GM12878 (cell line): ENCODE measurements around the gene SMIM38. TPM values are rescaled to one million over a fixed set of nuclear protein-coding genes. Genes with fewer than 3 reads are reported as not detected.

Experiments used
- ATAC-seq: fragments of 200-7000 bp; cut with Tn5 transposase; 3 replicates; pipeline ENCODE4 v1.9.1; 2020; ENCODE audit warnings: mild to moderate bottlenecking, moderate library complexity
- BruUV-seq: library from RNA; stranded (reverse); fragments of 400-500 nt; replicated peaks from 2 replicates; lab custom pipeline; 2021; lab: Mats Ljungman, UMichigan
- CTCF ChIA-PET: fragments of 300-600 bp; sonication (Branson Sonifier 250); formaldehyde crosslinking; extraction: SDS; loops from one replicate; lab custom pipeline; 2021; ENCODE audit warnings: inconsistent platforms; lab: Yijun Ruan, JAX
- POLR2A ChIA-PET: fragments of 350-600 bp; formaldehyde crosslinking; extraction: SDS; loops from one replicate; lab custom pipeline; 2021; ENCODE audit warnings: inconsistent platforms; lab: Charles Lee
- RAD21 ChIA-PET: fragments of 300-600 bp; sonication (Branson Sonifier 250); formaldehyde crosslinking; loops from one replicate; lab custom pipeline; 2023; ENCODE audit warnings: antibody characterized with exemption; ENCODE audit not compliant: unreplicated experiment; lab: Charles Lee
- SMC1A ChIA-PET: fragments of 300-600 bp; sonication (Branson Sonifier 250); formaldehyde crosslinking; loops from one replicate; lab custom pipeline; 2023; ENCODE audit not compliant: unreplicated experiment, uncharacterized antibody; lab: Charles Lee
- DNase-seq: peaks from one replicate; pipeline ENCODE4 v3.0.0-alpha.2; 2011; ENCODE audit warnings: low read depth, low spot score
- FAIRE-seq: peaks from 3 replicates; lab custom pipeline; 2011; peaks lifted over from hg19 to GRCh38; lab: Jason Lieb, UNC
- H2AFZ ChIP-seq: 2 replicates; pipeline ENCODE4 v1.6.0; 2011; ENCODE audit warnings: low read depth, low read length, control low read depth; ENCODE audit not compliant: control insufficient read depth
- H3K27ac ChIP-seq: 2 replicates; pipeline ENCODE4 v1.5.1; 2011; ENCODE audit warnings: control low read depth; ENCODE audit not compliant: control insufficient read depth, insufficient read depth
- H3K27me3 ChIP-seq, 2 experiments: replicated peaks in 1 of 2; 2 replicates each; pipeline versions ENCODE4 v1.6.0 to v1.6.1; 2011; ENCODE audit warnings: low read length in 1 of 2; ENCODE audit not compliant: control insufficient read depth in 2 of 2, insufficient read depth in 2 of 2
- H3K36me3 ChIP-seq, 2 experiments: 2 replicates each; pipeline ENCODE4 v1.5.1; 2011; ENCODE audit warnings: low read length in 1 of 2; ENCODE audit not compliant: control insufficient read depth in 2 of 2, insufficient read depth in 2 of 2
- H3K4me1 ChIP-seq: 2 replicates; pipeline ENCODE4 v1.6.1; 2011; ENCODE audit warnings: mild to moderate bottlenecking, low read length, moderate library complexity, mixed read lengths; ENCODE audit not compliant: control insufficient read depth, insufficient read depth
- H3K4me2 ChIP-seq: 2 replicates; pipeline ENCODE4 v1.6.0; 2011; ENCODE audit warnings: control low read depth; ENCODE audit not compliant: control insufficient read depth, insufficient read depth
- H3K4me3 ChIP-seq: fragments of 200-600 bp; sonication (generic); 2 replicates; pipeline ENCODE4 v1.5.1; 2016
- H3K79me2 ChIP-seq: 2 replicates; pipeline ENCODE4 v1.6.0; 2011; ENCODE audit warnings: low read length; ENCODE audit not compliant: control insufficient read depth, insufficient read depth
- H3K9ac ChIP-seq: 2 replicates; pipeline ENCODE4 v1.8.0; 2011; ENCODE audit warnings: low read length, control low read depth, mixed read lengths; ENCODE audit not compliant: control insufficient read depth, insufficient read depth
- H3K9me3 ChIP-seq: replicated peaks from 3 replicates; pipeline ENCODE4 v1.5.1; 2011; ENCODE audit warnings: mild to moderate bottlenecking, low read length; ENCODE audit not compliant: control insufficient read depth, insufficient read depth
- H4K20me1 ChIP-seq: 2 replicates; pipeline ENCODE4 v1.6.0; 2011; ENCODE audit not compliant: control insufficient read depth, insufficient read depth
- ASH2L ChIP-seq: fragments of 300-600, 200-600 bp; sonication (generic); IDR thresholded peaks from 2 replicates; pipeline ENCODE4 v1.6.1; 2017; ENCODE audit warnings: low read depth, mild to moderate bottlenecking, borderline replicate concordance
- DPF2 ChIP-seq: fragments of 450-650 bp; IDR thresholded peaks from 2 replicates; pipeline ENCODE4 v1.6.1; 2017; ENCODE audit warnings: mild to moderate bottlenecking
- IKZF1 ChIP-seq: fragments of 450-650 bp; conservative IDR thresholded peaks from 2 replicates; pipeline ENCODE4 v1.6.1; 2017; ENCODE audit warnings: antibody characterized with exemption, mild to moderate bottlenecking
- JUND ChIP-seq: IDR thresholded peaks from 2 replicates; pipeline ENCODE4 v1.6.1; 2012; ENCODE audit warnings: low read depth, mild to moderate bottlenecking, low read length, improper control_type of control experiment, moderate library complexity
- KDM1A ChIP-seq: fragments of 200-600 bp; sonication (generic); IDR thresholded peaks from 2 replicates; pipeline ENCODE4 v1.6.1; 2016; ENCODE audit warnings: borderline replicate concordance
- MYB ChIP-seq: fragments of 150-350 bp; IDR thresholded peaks from 2 replicates; pipeline ENCODE4 v1.6.1; 2014; ENCODE audit warnings: mild to moderate bottlenecking, low read depth, low read length, borderline replicate concordance
- POLR2AphosphoS5 ChIP-seq: IDR thresholded peaks from 2 replicates; pipeline ENCODE4 v1.6.1; 2011; ENCODE audit warnings: mild to moderate bottlenecking, low read length, inconsistent platforms
- POU2F2 ChIP-seq: IDR thresholded peaks from 3 replicates; pipeline ENCODE4 v1.6.1; 2011; ENCODE audit warnings: low read depth, mild to moderate bottlenecking, low read length, borderline replicate concordance
- RAD51 ChIP-seq: fragments of 450-650 bp; IDR thresholded peaks from 2 replicates; pipeline ENCODE4 v1.6.1; 2016; ENCODE audit warnings: moderate library complexity, mild to moderate bottlenecking, inconsistent platforms
- SREBF1 ChIP-seq: IDR thresholded peaks from 2 replicates; pipeline ENCODE4 v1.6.1; 2012; ENCODE audit warnings: mild to moderate bottlenecking, low read length
- SREBF2 ChIP-seq: IDR thresholded peaks from 2 replicates; pipeline ENCODE4 v1.6.1; 2012; ENCODE audit warnings: mild to moderate bottlenecking, low read length
- TAF1 ChIP-seq: IDR thresholded peaks from 2 replicates; pipeline ENCODE4 v1.6.1; 2011; ENCODE audit warnings: mild to moderate bottlenecking, low read depth, low read length, borderline replicate concordance
- WRNIP1 ChIP-seq: IDR thresholded peaks from 2 replicates; pipeline ENCODE4 v1.6.1; 2011; ENCODE audit warnings: low read depth, low read length, improper control_type of control experiment, borderline replicate concordance
- ZNF384 ChIP-seq: IDR thresholded peaks from 2 replicates; pipeline ENCODE4 v1.6.1; 2012; ENCODE audit warnings: low read depth, mild to moderate bottlenecking, low read length, improper control_type of control experiment, borderline replicate concordance
- ZNF622 ChIP-seq: fragments of 450-650 bp; IDR thresholded peaks from 2 replicates; pipeline ENCODE4 v1.6.1; 2017; ENCODE audit warnings: mild to moderate bottlenecking, inconsistent platforms
- WGBS: methylation state at CpG from one replicate; pipeline ENCODE4 v1.1.6; 2016; ENCODE audit warnings: low lambda C conversion rate; ENCODE audit not compliant: insufficient replicate concordance, insufficient coverage; ENCODE audit errors: missing lambda C conversion rate; 5-methylcytosine and 5-hydroxymethylcytosine counted together
- in situ Hi-C: fragments of 300-500 bp; cut with MboI; formaldehyde crosslinking; loops from 9 replicates; pipeline ENCODE4 v1.14.3; 2018; ENCODE audit warnings: mixed read lengths
- intact Hi-C: fragments of 100-400 bp; cut with micrococcal nuclease; formaldehyde crosslinking; loops from one replicate; pipeline ENCODE4 v1.14.2; 2022; ENCODE audit not compliant: unreplicated experiment
- polyA plus RNA-seq, 11 experiments: library from polyadenylated mRNA; depleted of rRNA in 4 of 11; unstranded in 6 of 11; stranded (reverse) in 5 of 11; fragments of >200 nt; fragmentation: Nextera tagmentation in 4 of 11; fragmentation: Illumina TruSeq in 1 of 11; extraction: Ambion mirVana in 4 of 11; extraction: Trizol in 1 of 11; gene quantifications; 1 replicate in 1 of 11; 2 replicates in 10 of 11; pipeline versions ENCODE4 v1.2.1 to v1.2.3, GENCODE V29; 2011 to 2016; ENCODE audit warnings: inconsistent platforms in 2 of 11, missing spikeins in 2 of 11, low read depth in 1 of 11
- total RNA-seq, 4 experiments: library from RNA; depleted of rRNA in 3 of 4; stranded (reverse); fragments of >200 nt in 3 of 4; fragmentation: Illumina TruSeq in 1 of 4; extraction: Trizol in 1 of 4; gene quantifications; 2 replicates each; pipeline versions ENCODE4 v1.2.1 to v1.2.3, GENCODE V29; 2013 to 2021
- TF ChIP-seq, protein P1 (sequence below): IDR thresholded peaks from 2 replicates; pipeline ENCODE4 v1.6.1; 2011; ENCODE audit warnings: low read depth, mild to moderate bottlenecking, low read length, moderate library complexity, borderline replicate concordance; ENCODE audit errors: extremely low read depth
- TF ChIP-seq, protein P2 (sequence below), 3 experiments: IDR thresholded peaks in 2 of 3; conservative IDR thresholded peaks in 1 of 3; 2 replicates each; pipeline ENCODE4 v1.5.1; 2011; ENCODE audit warnings: low read depth in 3 of 3, low read length in 3 of 3, mild to moderate bottlenecking in 3 of 3, control low read depth in 2 of 3, moderate library complexity in 2 of 3, inconsistent platforms in 1 of 3, mixed read lengths in 1 of 3; ENCODE audit not compliant: control insufficient read depth in 2 of 3, insufficient read depth in 1 of 3; ENCODE audit errors: extremely low read depth in 1 of 3

The SMIM38 gene
- total and polyA plus RNA-seq, 10 of the 15 experiments (the other 5 are each of a cell fraction or from before 2014, with no cell fraction given) = 0.15 to 5.0 (median 2.1) TPM; not detected in 1

DNA sequence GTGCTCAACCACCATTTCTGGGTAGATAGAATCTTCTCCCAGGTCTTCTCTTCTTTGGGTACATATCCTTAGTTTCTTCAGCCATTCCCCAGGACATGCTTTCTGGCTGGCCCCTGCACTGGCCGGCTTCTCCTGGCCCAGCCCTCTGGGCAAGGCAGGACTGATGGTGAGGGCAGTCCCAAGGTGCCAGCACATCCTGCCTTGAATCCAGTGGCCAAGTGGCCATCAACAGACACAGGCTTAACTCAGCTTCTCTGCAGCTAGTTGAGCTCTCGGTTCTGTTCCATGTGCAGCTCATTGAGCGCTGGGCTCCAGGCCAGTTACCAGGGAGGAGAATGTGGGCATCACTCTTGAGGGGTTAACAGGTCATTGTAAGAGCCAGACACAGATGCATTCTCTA lies 17.6 kb downstream of the SMIM38 start:
- no peaks in the 10 kb centered on the region for H3K79me2 ChIP-seq
- SMC1A ChIA-PET = interaction anchor here (1.9 kb wide), 1 partner anchor 11 kb away, joined by 4 read pairs; no protein-coding TSS in a partner anchor
- DNase-seq (no peak), FAIRE-seq (no peak), ATAC-seq (no peak)
- H3K4me1 ChIP-seq = no peaks in the 10 kb centered on the region
- in situ Hi-C loops = no loop called here
- intact Hi-C loops = no loop called here
- H3K4me2 ChIP-seq = no peak overlapping the region
- no peak overlapping the region for H3K27ac ChIP-seq
- TF ChIP-seq SREBF1 (no peak), POU2F2 (no peak), ASH2L (no peak), JUND (no peak), KDM1A (no peak), POLR2AphosphoS5 (no peak), ZNF384 (no peak), ZNF622 (no peak), TAF1 (no peak), DPF2 (no peak), WRNIP1 (no peak), IKZF1 (no peak), SREBF2 (no peak), MYB (no peak), RAD51 (no peak)
- TF ChIP-seq, protein P1, sequence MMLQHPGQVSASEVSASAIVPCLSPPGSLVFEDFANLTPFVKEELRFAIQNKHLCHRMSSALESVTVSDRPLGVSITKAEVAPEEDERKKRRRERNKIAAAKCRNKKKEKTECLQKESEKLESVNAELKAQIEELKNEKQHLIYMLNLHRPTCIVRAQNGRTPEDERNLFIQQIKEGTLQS = no peak
- TF ChIP-seq, protein P2, sequence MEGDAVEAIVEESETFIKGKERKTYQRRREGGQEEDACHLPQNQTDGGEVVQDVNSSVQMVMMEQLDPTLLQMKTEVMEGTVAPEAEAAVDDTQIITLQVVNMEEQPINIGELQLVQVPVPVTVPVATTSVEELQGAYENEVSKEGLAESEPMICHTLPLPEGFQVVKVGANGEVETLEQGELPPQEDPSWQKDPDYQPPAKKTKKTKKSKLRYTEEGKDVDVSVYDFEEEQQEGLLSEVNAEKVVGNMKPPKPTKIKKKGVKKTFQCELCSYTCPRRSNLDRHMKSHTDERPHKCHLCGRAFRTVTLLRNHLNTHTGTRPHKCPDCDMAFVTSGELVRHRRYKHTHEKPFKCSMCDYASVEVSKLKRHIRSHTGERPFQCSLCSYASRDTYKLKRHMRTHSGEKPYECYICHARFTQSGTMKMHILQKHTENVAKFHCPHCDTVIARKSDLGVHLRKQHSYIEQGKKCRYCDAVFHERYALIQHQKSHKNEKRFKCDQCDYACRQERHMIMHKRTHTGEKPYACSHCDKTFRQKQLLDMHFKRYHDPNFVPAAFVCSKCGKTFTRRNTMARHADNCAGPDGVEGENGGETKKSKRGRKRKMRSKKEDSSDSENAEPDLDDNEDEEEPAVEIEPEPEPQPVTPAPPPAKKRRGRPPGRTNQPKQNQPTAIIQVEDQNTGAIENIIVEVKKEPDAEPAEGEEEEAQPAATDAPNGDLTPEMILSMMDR (IDR thresholded peaks at IDR 0.05 in 2 of 3, conservative IDR thresholded peaks at IDR 0.05 in 1 of 3; ENCODE audit: control insufficient read depth in 2 of 3, extremely low read depth in 1 of 3, insufficient read depth in 1 of 3, low read depth in 3 of 3, low read length in 3 of 3) = no peak
- RAD21 ChIA-PET = no interaction called here
- 93% methylated on average over 3 of the region's 3 CpGs for WGBS
- H3K27me3 ChIP-seq = no peaks in the 10 kb centered on the region
- POLR2A ChIA-PET = no interaction called here
- H3K36me3 ChIP-seq = no peaks in the 10 kb centered on the region
- no peak overlapping the region for H3K9ac ChIP-seq
- no peaks in the 10 kb centered on the region for H4K20me1 ChIP-seq
- peaks cover 4% of the 10 kb centered on the region for H3K9me3 ChIP-seq
- BruUV-seq = no TSS peak
- CTCF ChIA-PET = no interaction called here
- no peak overlapping the region for H2AFZ ChIP-seq
- no peak overlapping the region for H3K4me3 ChIP-seq
